ENCODE measurements around the gene NACC1.
A peak's percentile ranks its signal among the peaks of the same experiment; 100 is the strongest.

NACC1 gene

DNA sequence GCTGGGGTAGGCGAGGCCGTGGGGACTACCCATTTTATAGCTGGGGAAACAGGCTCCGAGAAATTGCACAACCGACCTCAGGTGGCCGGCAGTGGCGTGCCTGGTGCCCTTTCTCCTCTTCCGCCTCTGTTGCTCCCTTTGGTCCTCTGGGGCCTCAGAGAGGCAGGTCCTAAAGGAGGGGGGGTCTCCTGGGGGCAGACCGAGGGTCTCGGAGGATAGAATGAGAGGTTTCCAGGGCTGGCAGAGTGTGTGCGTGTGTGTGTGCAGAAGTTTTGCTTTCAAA is 20.8 kb downstream of the NACC1 start:
- TF ChIP-seq TEAD4 (IDR thresholded peaks at IDR 0.05) = no peak
- TF ChIP-seq RAD21 (IDR thresholded peaks at IDR 0.05; ENCODE audit: low read depth) = no peak
- TF ChIP-seq, protein P1, sequence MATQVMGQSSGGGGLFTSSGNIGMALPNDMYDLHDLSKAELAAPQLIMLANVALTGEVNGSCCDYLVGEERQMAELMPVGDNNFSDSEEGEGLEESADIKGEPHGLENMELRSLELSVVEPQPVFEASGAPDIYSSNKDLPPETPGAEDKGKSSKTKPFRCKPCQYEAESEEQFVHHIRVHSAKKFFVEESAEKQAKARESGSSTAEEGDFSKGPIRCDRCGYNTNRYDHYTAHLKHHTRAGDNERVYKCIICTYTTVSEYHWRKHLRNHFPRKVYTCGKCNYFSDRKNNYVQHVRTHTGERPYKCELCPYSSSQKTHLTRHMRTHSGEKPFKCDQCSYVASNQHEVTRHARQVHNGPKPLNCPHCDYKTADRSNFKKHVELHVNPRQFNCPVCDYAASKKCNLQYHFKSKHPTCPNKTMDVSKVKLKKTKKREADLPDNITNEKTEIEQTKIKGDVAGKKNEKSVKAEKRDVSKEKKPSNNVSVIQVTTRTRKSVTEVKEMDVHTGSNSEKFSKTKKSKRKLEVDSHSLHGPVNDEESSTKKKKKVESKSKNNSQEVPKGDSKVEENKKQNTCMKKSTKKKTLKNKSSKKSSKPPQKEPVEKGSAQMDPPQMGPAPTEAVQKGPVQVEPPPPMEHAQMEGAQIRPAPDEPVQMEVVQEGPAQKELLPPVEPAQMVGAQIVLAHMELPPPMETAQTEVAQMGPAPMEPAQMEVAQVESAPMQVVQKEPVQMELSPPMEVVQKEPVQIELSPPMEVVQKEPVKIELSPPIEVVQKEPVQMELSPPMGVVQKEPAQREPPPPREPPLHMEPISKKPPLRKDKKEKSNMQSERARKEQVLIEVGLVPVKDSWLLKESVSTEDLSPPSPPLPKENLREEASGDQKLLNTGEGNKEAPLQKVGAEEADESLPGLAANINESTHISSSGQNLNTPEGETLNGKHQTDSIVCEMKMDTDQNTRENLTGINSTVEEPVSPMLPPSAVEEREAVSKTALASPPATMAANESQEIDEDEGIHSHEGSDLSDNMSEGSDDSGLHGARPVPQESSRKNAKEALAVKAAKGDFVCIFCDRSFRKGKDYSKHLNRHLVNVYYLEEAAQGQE (IDR thresholded peaks at IDR 0.05; ENCODE audit: low read depth) = no peak
- no peak for TF ChIP-seq CREB1 (IDR thresholded peaks at IDR 0.05; ENCODE audit: low read depth)

DNA sequence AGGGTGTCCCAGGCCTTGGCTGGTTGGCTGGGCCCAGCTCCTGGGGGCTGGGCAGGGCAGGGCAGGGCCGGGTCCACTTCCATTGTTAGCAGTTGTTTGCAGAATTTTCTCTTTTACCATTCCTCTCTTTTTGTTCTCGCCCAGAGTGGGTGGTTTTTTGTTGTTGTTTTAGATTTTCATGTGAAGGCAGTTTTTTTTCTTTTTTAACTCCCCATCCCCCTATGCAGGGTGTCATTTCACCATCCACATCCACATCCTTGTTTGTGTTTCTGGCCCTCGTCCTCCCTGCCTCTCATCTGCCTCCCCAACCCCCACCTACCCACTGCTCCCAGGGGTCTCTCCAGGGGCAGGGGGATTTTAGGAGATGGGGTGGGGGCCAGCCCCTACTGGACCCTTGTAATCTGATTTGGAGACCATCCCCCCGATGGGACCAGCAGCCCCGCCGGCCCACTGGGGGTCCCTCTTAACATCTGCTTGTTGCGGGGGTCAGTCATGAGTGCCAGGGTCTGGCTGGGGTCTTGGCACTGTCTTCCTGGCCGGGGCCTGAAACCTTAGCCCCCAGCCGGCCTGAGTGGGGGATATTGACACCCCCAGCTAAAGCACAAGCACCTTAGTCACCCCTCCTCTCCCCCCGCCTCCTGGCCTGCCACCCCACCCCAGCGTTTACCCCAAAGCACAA is 21.7 kb downstream of the NACC1 start:
- TF ChIP-seq FOXM1 (IDR thresholded peaks at IDR 0.05; ENCODE audit: borderline replicate concordance, low read depth) = no peak
- TF ChIP-seq CREB1 (IDR thresholded peaks at IDR 0.05; ENCODE audit: low read depth) = no peak
- TF ChIP-seq, protein P2, sequence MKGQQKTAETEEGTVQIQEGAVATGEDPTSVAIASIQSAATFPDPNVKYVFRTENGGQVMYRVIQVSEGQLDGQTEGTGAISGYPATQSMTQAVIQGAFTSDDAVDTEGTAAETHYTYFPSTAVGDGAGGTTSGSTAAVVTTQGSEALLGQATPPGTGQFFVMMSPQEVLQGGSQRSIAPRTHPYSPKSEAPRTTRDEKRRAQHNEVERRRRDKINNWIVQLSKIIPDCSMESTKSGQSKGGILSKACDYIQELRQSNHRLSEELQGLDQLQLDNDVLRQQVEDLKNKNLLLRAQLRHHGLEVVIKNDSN (IDR thresholded peaks at IDR 0.05) = no peak
- TF ChIP-seq TAF1 (IDR thresholded peaks at IDR 0.05; ENCODE audit: low read depth) = no peak
- TF ChIP-seq YY1 (IDR thresholded peaks at IDR 0.05; ENCODE audit: low read depth) = no peak
- TF ChIP-seq, protein P1 (IDR thresholded peaks at IDR 0.05; ENCODE audit: low read depth) = no peak
- TF ChIP-seq TCF12 (IDR thresholded peaks at IDR 0.05; ENCODE audit: low read depth) = no peak
- TF ChIP-seq ZBTB7A (IDR thresholded peaks at IDR 0.05; ENCODE audit: low read depth) = no peak
- no peak for TF ChIP-seq EGR1 (IDR thresholded peaks at IDR 0.05)
- no peak for TF ChIP-seq EP300 (IDR thresholded peaks at IDR 0.05; ENCODE audit: borderline replicate concordance)
- TF ChIP-seq NFIC (IDR thresholded peaks at IDR 0.05) = no peak
- TF ChIP-seq RAD21 (IDR thresholded peaks at IDR 0.05; ENCODE audit: low read depth) = no peak
- TF ChIP-seq CEBPB (IDR thresholded peaks at IDR 0.05) = no peak
- TF ChIP-seq, protein P3, sequence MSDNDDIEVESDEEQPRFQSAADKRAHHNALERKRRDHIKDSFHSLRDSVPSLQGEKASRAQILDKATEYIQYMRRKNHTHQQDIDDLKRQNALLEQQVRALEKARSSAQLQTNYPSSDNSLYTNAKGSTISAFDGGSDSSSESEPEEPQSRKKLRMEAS (IDR thresholded peaks at IDR 0.05) = no peak
- TF ChIP-seq TEAD4 (IDR thresholded peaks at IDR 0.05) = no peak

DNA sequence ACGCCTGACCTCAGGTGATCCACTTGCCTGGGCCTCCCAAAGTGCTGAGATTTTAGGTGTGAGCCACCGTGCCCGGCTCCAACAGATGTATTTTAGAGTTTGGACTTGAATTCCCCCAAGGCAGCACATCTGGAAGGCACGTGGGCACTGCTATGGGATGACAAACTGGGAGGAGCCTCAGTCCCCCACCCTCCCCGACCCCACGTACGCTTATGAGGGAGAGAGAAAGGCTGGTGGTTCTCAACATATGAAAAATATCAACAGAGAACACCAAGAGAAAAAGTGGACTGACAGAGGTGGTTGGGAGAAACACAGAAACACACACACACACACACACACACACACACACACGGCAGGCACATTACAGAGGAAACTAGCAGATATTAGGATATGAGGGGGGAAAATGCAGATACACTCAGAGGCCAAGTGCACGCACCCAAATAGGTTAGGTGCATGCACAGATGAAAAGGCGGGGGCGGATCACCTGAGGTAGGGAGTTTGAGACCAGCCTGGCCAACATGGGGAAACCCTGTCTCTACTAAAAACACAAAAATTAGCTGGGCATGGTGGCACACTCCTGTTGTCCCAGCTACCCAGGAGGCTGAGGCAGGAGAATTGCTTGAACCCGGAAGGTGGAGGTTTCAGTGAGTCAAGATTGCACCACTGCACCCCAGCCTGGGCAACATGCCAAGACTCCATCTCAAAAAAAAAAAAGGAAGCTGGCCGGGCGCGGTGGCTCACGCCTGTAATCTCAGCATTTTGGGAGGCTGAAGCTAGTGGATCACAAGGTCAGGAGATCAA is 28.9 kb downstream of the NACC1 start:
- TF ChIP-seq, protein P2 (IDR thresholded peaks at IDR 0.05) = no peak
- TF ChIP-seq EGR1 (IDR thresholded peaks at IDR 0.05) (no peak), YY1 (IDR thresholded peaks at IDR 0.05; ENCODE audit: low read depth) (no peak), NFIC (IDR thresholded peaks at IDR 0.05) (0 out of 2 replicates have a peak, but pooled peaks have one; percentile 12)

DNA sequence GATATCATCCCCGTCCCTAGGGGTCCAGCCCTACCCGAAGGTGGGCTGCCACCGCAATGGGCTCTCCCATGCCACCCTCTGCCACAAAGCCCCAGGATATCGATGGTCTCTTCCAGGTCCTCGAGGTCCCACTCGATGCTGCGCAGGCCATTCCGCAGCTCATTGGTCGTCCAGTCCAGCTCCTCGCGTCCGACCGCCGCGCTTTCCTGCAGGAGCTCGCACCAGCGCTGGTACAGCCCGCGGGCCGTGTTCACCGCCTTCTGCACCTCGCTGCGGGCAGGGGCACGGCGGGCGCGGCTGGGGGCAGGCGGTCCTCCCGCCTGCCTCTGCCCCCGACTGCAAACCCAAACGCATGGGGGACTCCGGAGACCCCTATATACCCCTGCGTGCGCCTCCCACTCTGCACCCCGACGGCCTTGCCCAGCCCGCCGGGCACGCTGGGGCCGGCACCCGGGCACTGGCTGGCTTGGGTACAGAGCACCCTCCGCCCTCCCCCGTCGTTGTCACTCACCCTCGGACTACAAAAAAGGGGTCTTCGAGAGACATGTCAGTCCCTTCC is 31.6 kb downstream of the NACC1 start:
- TF ChIP-seq TEAD4 (IDR thresholded peaks at IDR 0.05) (no peak), ZBTB7A (IDR thresholded peaks at IDR 0.05; ENCODE audit: low read depth) (peak; percentile 64; the same call in 1 of the 2 replicates)
- TF ChIP-seq, protein P2 (IDR thresholded peaks at IDR 0.05) = no peak

DNA sequence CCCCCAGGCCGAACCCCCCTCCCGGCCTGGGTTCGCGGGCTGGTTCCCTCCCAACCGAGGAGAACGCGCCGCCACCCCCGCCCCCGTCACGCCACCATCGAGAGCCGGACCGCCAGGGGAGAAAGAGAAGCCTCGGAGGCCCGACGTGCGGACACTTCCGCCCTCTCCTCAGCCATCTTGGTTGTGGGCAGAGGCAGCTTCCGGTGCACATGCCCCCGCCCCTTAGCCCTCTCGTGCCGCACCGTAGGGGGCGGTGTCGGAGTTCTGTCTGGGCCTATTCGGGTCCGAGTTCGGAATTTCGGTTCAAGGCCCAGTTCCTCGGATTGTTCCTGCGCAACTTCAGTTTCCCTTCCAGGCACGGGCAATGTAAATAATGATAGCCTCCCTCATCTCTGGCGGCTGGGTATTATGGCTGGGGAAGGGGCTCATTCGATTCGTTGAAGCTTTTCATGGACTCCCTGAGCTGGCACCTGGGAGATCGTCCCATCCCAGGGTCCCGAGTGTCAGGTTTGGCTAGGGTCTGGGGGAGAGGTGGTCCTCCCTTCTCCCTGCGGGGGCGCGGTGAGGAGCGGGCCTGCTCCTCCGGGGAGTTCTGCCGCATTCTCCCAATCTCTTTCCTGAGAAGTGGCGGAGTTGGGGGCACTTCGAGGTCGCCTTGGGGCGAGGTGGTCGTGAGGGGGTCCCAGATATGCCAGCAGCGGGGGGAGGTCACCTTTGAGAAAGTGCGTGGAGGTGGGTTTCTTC is 32.3 kb downstream of the NACC1 start, which contains the start of the genes IER2 and STX10:
TSS of gene IER2 (plus strand) at position 225 of the 744 bp plus-strand sequence. CDS start 2,776 bp downstream, outside the sequence.
TSS of gene STX10 (minus strand) at position 189 of the 744 bp plus-strand sequence. CDS start 202 bp downstream, outside the sequence.
- TF ChIP-seq EP300 (IDR thresholded peaks at IDR 0.05; ENCODE audit: borderline replicate concordance) = peak; percentile 25; the same call in 1 of the 2 replicates
- 0 out of 2 replicates have a peak, but pooled peaks have one; percentile 17 for TF ChIP-seq CREB1 (IDR thresholded peaks at IDR 0.05; ENCODE audit: low read depth)
- peak; percentile 77 for TF ChIP-seq TCF12 (IDR thresholded peaks at IDR 0.05; ENCODE audit: low read depth)
- peak; percentile 99 for TF ChIP-seq YY1 (IDR thresholded peaks at IDR 0.05; ENCODE audit: low read depth)
- TF ChIP-seq, protein P2 (IDR thresholded peaks at IDR 0.05) = peak; percentile 62
- TF ChIP-seq ZBTB7A (IDR thresholded peaks at IDR 0.05; ENCODE audit: low read depth) = peak; percentile 99
- 0 out of 2 replicates have a peak, but pooled peaks have one; percentile 38 for TF ChIP-seq TEAD4 (IDR thresholded peaks at IDR 0.05)
- TF ChIP-seq, protein P3 (IDR thresholded peaks at IDR 0.05) = peak; percentile 87
- peak; percentile 82 for TF ChIP-seq EGR1 (IDR thresholded peaks at IDR 0.05)
- TF ChIP-seq CEBPB (IDR thresholded peaks at IDR 0.05) = no peak
- peak; percentile 26; the same call in 1 of the 2 replicates for TF ChIP-seq RAD21 (IDR thresholded peaks at IDR 0.05; ENCODE audit: low read depth)
- no peak for TF ChIP-seq FOXM1 (IDR thresholded peaks at IDR 0.05; ENCODE audit: borderline replicate concordance, low read depth)
- peak; percentile 87 for TF ChIP-seq TAF1 (IDR thresholded peaks at IDR 0.05; ENCODE audit: low read depth)
- 0 out of 2 replicates have a peak, but pooled peaks have one; percentile 38 for TF ChIP-seq NFIC (IDR thresholded peaks at IDR 0.05)
- TF ChIP-seq, protein P1 (IDR thresholded peaks at IDR 0.05; ENCODE audit: low read depth) = no peak
